ENCODE data around the gene CD164.
"Not testable (repeated sequence)": the region's sequence is repeated elsewhere in the genome, so short reads cannot be mapped to it uniquely, and the experiment has no call there.

The CD164 gene

DNA sequence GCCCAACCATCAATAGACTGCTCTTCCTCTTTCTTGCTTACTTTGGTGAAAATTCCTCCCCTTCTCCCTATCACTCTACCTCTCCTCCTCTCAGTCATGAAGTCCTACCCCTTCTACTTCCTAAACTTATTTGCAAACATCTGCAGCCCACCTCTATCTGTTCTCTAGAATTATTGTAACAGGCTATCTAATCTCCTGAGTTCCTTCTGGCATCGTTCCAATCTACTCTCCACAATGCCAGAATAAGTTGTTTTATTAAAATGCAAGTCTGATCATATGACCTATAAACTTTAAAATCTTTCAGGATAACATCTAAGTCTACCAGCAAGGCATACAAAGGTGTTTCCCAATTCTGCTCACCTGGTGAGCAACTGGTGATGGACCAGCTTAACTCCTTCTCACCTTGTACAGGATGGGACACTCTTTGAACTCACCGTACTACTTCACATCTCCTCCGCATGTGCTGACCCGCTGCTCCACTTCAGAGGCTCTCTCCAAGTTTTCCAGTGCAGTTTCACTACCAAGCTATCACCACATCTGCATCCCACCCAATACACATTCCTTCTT, 7.9 kb downstream of the CD164 start:
- no peak for DNase-seq (ENCODE audit: low read depth)

DNA sequence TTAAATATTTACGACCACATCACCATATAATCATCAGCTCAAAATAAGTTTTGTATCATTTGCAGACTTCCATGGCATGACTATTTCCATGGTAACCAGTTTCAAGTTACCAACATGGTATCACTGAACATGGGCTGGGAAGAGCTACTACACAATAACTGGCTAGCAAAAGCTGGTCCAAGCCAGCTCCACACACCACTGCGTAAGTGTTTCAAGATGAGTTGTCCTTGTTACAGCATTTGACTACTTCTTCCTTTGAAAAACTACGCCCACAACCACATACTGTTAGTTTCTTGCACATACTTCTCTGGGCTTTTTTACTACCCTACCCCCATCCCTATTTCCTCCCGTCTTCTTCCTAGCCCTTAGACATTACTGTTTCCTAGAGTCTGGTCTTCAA, 8.5 kb downstream of the CD164 start:
- DNase-seq (ENCODE audit: low read depth), result no peak

GRCh38 chr6:109373331-109373730, 8.9 kb downstream of the CD164 start:
- no peak for DNase-seq (ENCODE audit: low read depth)

DNA sequence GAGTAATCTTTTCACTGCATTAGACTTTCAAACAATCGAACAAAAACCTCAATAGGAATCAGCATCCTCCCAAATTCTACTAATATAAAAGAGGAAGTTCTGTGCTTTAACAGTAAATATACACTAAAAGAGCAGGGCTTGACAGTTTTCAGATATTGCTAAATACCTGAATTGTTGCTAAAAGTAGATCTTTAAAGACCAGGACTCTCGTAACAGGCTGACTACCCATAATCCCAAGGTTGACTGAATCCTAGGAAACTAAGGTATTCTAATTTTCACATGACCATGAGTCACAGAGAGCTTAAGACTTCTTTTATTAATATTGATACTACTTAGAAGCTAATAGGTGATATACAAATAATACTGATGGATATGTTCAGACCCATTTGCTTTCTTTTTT, 10.1 kb downstream of the CD164 start:
- DNase-seq (ENCODE audit: low read depth), result no peak

- no peak for DNase-seq (ENCODE audit: low read depth)
Measured at GRCh38 chr6:109370792-109371191, 11.5 kb downstream of the CD164 start.

DNA sequence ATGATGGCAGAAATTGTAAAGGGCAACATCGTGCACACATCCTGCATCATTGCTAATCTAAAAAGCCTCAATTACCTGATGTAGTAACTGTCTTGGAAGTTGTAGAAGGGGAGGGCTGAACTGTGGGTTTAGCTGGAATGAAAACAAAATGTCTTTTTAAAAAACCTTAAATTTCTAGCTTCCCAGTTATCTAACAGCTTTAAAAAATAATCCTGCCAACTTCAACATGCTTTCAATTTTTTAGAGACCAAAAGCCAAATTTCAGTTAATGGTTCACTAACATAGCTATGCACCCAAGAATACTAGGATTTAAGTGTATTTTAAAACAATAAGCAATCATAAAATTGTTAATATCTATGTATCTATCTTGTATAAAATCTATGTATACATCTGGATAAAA, 11.9 kb downstream of the CD164 start:
- DNase-seq (ENCODE audit: low read depth), result no peak

GRCh38 chr6:109369728-109370127, 12.5 kb downstream of the CD164 start:
- no peak for DNase-seq (ENCODE audit: low read depth)

- DNase-seq (ENCODE audit: low read depth), result not testable (repeated sequence)
Measured at GRCh38 chr6:109364382-109365078, 17.7 kb downstream of the CD164 start.

GRCh38 chr6:109363753-109364152, 18.5 kb downstream of the CD164 start:
- DNase-seq (ENCODE audit: low read depth), result no peak

DNA sequence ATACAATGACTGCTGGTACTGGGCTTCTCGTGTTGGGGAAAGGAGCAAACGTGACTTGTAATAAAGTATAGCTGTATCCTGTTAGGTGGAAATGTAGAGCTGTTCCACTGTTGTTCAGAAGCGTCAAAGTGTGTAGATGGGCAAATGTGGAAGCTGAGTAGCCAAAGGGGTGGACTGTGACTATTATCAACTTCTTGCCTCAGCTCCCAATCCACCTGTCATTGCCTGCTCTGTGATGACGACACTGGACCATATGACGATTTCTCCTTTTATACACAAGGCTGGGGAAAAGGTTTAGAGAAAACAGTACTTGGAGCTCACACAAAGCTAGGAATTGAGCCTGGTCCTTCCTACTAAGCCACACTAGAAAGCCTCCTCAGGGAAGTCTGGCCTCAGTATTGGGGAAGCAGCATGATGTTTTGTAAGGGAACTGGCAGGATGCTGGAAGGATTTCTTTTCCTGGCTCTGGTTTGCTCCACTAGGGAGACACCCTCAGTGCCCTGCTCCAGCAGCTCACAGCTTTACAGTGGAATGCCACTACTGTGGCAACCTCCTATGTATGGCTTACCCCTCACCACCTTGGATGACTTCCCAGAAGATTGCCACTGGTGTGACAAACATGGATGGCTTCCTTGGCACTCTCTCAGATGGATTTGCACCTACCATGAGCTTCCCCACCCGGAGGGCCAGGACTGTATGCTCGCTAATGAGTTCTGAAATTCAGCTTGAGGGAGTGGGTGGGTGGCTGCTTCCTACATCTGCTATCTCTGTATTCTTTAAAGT, 20.0 kb downstream of the CD164 start:
- no peak for DNase-seq (ENCODE audit: low read depth)

- no peak for DNase-seq (ENCODE audit: low read depth)
Measured at GRCh38 chr6:109360791-109361190, 21.5 kb downstream of the CD164 start.

- DNase-seq (ENCODE audit: low read depth), result no peak
Measured at GRCh38 chr6:109360281-109360680, 22.0 kb downstream of the CD164 start.

DNA sequence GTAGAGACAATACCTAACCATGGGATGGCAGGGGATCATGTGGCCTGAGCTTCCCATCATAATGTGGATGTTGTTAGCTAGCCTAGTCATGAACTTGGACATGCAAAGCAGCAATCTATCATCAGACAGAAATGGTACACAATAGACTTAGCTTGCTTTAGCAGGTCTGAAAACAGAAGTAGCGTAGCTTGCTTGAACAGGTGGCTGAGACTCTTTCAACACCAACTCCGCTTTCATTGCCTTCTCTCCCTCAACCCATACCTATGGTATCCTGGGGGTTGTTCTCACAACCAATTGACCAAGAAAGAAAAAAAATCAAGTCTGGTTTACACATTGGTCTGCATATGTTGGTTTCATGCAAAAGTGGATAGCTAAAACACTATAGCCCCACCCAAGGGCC, 23.0 kb downstream of the CD164 start:
- DNase-seq (ENCODE audit: low read depth), result no peak

DNA sequence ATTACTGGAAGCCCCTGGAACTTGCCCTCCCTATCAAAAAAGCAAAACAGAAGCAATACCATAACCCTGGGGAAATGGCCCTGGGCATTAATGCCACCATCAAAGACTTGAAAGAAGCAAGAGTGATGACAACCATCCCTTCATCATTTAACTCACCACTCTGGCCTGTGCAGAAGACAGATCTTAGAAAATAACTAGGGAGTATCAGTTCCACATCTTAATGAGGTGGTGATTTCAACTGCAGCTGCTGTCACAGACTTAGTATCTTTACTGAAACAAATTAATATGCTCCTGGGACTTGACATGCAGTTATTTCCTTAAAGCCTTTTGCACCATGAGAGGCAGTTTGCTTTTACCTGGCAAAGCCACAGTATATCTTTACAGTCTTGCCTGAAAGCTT, 24.1 kb downstream of the CD164 start:
- no peak for DNase-seq (ENCODE audit: low read depth)

DNA sequence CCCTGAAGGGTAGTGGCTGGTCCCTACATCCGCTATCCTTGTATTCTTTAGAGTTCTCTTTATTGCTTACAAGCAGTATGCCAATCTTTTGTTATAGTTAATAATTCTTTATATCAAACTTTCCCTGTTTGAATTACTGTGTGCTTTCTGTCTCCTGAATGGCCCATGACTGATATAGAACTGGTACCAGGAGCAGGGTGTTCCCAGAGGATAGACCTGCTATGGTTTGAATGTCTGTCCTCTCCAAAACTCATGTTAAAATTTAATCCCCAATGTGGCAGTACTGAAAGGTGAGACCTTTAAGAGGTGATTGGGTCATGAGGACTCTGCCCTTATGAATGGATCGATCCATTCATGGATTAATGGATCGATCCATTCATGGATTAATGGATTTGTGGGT, 26.0 kb downstream of the CD164 start:
- no peak for DNase-seq (ENCODE audit: low read depth)

DNA sequence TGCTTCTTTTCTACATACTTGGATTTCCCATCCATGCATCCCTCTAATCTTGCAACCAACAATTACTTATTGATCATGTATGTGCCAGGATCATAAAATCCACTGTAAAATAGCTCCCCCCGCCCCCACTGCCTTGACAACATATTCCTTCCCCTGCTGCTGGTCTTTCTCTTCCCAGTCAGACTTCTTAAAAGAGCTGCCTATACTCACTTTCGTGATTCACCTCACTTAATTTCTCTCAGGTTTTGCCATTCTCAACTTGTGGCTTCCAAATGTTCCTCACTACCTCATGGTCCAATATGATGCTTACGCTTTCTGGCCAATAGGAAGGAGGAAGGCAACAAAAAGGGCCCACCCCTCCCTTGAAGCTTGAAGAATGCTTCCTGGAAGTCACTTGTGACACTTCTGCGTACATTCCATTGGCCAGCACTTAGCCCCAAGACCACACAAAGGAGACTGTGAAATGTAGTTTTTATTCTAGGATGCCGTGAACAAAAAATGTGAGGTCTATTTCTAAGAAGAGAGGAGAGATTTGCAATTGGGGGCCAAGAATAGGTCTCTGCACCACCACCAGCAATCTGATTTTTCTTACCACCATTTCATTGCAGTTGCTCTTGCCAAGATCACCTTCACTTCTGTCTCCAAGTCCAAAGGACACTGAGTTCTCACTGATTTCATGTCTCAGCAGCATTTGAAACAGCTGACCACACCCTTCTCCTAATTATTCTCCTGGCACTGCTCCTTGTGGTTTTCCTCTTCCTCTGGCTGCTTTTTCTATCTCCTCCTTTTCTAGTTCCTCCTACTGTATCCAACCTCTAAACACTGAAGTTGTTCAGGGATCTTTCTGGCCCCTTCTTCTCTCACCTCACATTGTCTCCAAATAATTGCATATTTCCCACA, 30.8 kb downstream of the CD164 start:
- DNase-seq (ENCODE audit: low read depth), result no peak

GRCh38 chr6:109349419-109349987, 32.8 kb downstream of the CD164 start:
- DNase-seq (ENCODE audit: low read depth), result no peak

GRCh38 chr6:109348226-109348625, 34.0 kb downstream of the CD164 start:
- no peak for DNase-seq (ENCODE audit: low read depth)

- DNase-seq (ENCODE audit: low read depth), result no peak
Measured at GRCh38 chr6:109347779-109348178, 34.5 kb downstream of the CD164 start.

GRCh38 chr6:109345986-109346385, 36.3 kb downstream of the CD164 start:
- no peak for DNase-seq (ENCODE audit: low read depth)

GRCh38 chr6:109344226-109344625, 38.0 kb downstream of the CD164 start:
- no peak for DNase-seq (ENCODE audit: low read depth)

DNA sequence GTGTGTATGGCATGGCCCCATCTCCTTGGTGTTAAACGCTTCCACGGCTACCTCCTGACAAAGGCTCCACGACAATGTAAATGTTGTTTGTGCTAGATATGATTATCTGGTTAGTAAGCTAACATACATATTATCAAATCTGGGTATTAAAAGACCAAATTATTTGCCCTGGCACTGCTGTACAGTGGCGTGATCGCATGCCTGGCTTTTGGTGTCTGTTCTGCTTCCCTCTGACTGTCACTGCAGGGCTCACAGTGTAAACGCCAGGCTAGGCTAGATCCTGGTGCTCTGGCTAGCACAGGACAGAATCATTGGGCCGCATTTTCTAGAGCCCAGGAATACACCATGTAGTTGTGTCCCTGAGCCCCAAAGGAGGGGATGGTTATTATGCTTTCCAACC, 38.7 kb downstream of the CD164 start:
- no peak for DNase-seq (ENCODE audit: low read depth)

Data from stimulated activated CD8-positive, alpha-beta memory T cell treated with anti-CD3 and anti-CD28 coated beads, Interleukin-7, amount 100 ng/mL, for 24 hours (primary cell).